GM12878 (cell line): Measurements from ENCODE around the gene SPRYD7. TPM values are rescaled to one million over a fixed set of nuclear protein-coding genes. Genes with fewer than 3 reads are reported as not detected.

ENCODE experiments used
- ATAC-seq: fragments of 200-7000 bp; cut with Tn5 transposase; 3 replicates; pipeline ENCODE4 v1.9.1; 2020; ENCODE audit warnings: mild to moderate bottlenecking, moderate library complexity
- BruUV-seq: library from RNA; stranded (reverse); fragments of 400-500 nt; replicated peaks from 2 replicates; lab custom pipeline; 2021; lab: Mats Ljungman, UMichigan
- CTCF ChIA-PET: fragments of 300-600 bp; sonication (Branson Sonifier 250); formaldehyde crosslinking; extraction: SDS; loops from one replicate; lab custom pipeline; 2021; ENCODE audit warnings: inconsistent platforms; lab: Yijun Ruan, JAX
- POLR2A ChIA-PET: fragments of 350-600 bp; formaldehyde crosslinking; extraction: SDS; loops from one replicate; lab custom pipeline; 2021; ENCODE audit warnings: inconsistent platforms; lab: Charles Lee
- RAD21 ChIA-PET: fragments of 300-600 bp; sonication (Branson Sonifier 250); formaldehyde crosslinking; loops from one replicate; lab custom pipeline; 2023; ENCODE audit warnings: antibody characterized with exemption; ENCODE audit not compliant: unreplicated experiment; lab: Charles Lee
- SMC1A ChIA-PET: fragments of 300-600 bp; sonication (Branson Sonifier 250); formaldehyde crosslinking; loops from one replicate; lab custom pipeline; 2023; ENCODE audit not compliant: unreplicated experiment, uncharacterized antibody; lab: Charles Lee
- DNase-seq: peaks from one replicate; pipeline ENCODE4 v3.0.0-alpha.2; 2011; ENCODE audit warnings: low read depth, low spot score
- FAIRE-seq: peaks from 3 replicates; lab custom pipeline; 2011; peaks lifted over from hg19 to GRCh38; lab: Jason Lieb, UNC
- H2AFZ ChIP-seq: 2 replicates; pipeline ENCODE4 v1.6.0; 2011; ENCODE audit warnings: low read depth, low read length, control low read depth; ENCODE audit not compliant: control insufficient read depth
- H3K27ac ChIP-seq: 2 replicates; pipeline ENCODE4 v1.5.1; 2011; ENCODE audit warnings: control low read depth; ENCODE audit not compliant: control insufficient read depth, insufficient read depth
- H3K27me3 ChIP-seq, 2 experiments: replicated peaks in 1 of 2; 2 replicates each; pipeline versions ENCODE4 v1.6.0 to v1.6.1; 2011; ENCODE audit warnings: low read length in 1 of 2; ENCODE audit not compliant: control insufficient read depth in 2 of 2, insufficient read depth in 2 of 2
- H3K36me3 ChIP-seq, 2 experiments: 2 replicates each; pipeline ENCODE4 v1.5.1; 2011; ENCODE audit warnings: low read length in 1 of 2; ENCODE audit not compliant: control insufficient read depth in 2 of 2, insufficient read depth in 2 of 2
- H3K4me1 ChIP-seq: 2 replicates; pipeline ENCODE4 v1.6.1; 2011; ENCODE audit warnings: mild to moderate bottlenecking, low read length, moderate library complexity, mixed read lengths; ENCODE audit not compliant: control insufficient read depth, insufficient read depth
- H3K4me2 ChIP-seq: 2 replicates; pipeline ENCODE4 v1.6.0; 2011; ENCODE audit warnings: control low read depth; ENCODE audit not compliant: control insufficient read depth, insufficient read depth
- H3K4me3 ChIP-seq: fragments of 200-600 bp; sonication (generic); 2 replicates; pipeline ENCODE4 v1.5.1; 2016
- H3K79me2 ChIP-seq: 2 replicates; pipeline ENCODE4 v1.6.0; 2011; ENCODE audit warnings: low read length; ENCODE audit not compliant: control insufficient read depth, insufficient read depth
- H3K9ac ChIP-seq: 2 replicates; pipeline ENCODE4 v1.8.0; 2011; ENCODE audit warnings: low read length, control low read depth, mixed read lengths; ENCODE audit not compliant: control insufficient read depth, insufficient read depth
- H3K9me3 ChIP-seq: replicated peaks from 3 replicates; pipeline ENCODE4 v1.5.1; 2011; ENCODE audit warnings: mild to moderate bottlenecking, low read length; ENCODE audit not compliant: control insufficient read depth, insufficient read depth
- H4K20me1 ChIP-seq: 2 replicates; pipeline ENCODE4 v1.6.0; 2011; ENCODE audit not compliant: control insufficient read depth, insufficient read depth
- DPF2 ChIP-seq: fragments of 450-650 bp; IDR thresholded peaks from 2 replicates; pipeline ENCODE4 v1.6.1; 2017; ENCODE audit warnings: mild to moderate bottlenecking
- IKZF1 ChIP-seq: fragments of 450-650 bp; conservative IDR thresholded peaks from 2 replicates; pipeline ENCODE4 v1.6.1; 2017; ENCODE audit warnings: antibody characterized with exemption, mild to moderate bottlenecking
- WGBS: methylation state at CpG from one replicate; pipeline ENCODE4 v1.1.6; 2016; ENCODE audit warnings: low lambda C conversion rate; ENCODE audit not compliant: insufficient replicate concordance, insufficient coverage; ENCODE audit errors: missing lambda C conversion rate; 5-methylcytosine and 5-hydroxymethylcytosine counted together
- in situ Hi-C: fragments of 300-500 bp; cut with MboI; formaldehyde crosslinking; loops from 9 replicates; pipeline ENCODE4 v1.14.3; 2018; ENCODE audit warnings: mixed read lengths
- intact Hi-C: fragments of 100-400 bp; cut with micrococcal nuclease; formaldehyde crosslinking; loops from one replicate; pipeline ENCODE4 v1.14.2; 2022; ENCODE audit not compliant: unreplicated experiment
- polyA plus RNA-seq, 11 experiments: library from polyadenylated mRNA; depleted of rRNA in 4 of 11; unstranded in 6 of 11; stranded (reverse) in 5 of 11; fragments of >200 nt; fragmentation: Nextera tagmentation in 4 of 11; fragmentation: Illumina TruSeq in 1 of 11; extraction: Ambion mirVana in 4 of 11; extraction: Trizol in 1 of 11; gene quantifications; 1 replicate in 1 of 11; 2 replicates in 10 of 11; pipeline versions ENCODE4 v1.2.1 to v1.2.3, GENCODE V29; 2011 to 2016; ENCODE audit warnings: inconsistent platforms in 2 of 11, missing spikeins in 2 of 11, low read depth in 1 of 11
- total RNA-seq, 4 experiments: library from RNA; depleted of rRNA in 3 of 4; stranded (reverse); fragments of >200 nt in 3 of 4; fragmentation: Illumina TruSeq in 1 of 4; extraction: Trizol in 1 of 4; gene quantifications; 2 replicates each; pipeline versions ENCODE4 v1.2.1 to v1.2.3, GENCODE V29; 2013 to 2021
- TF ChIP-seq, protein P1 (sequence below): fragments of 450-650 bp; formaldehyde crosslinking; IDR thresholded peaks from 2 replicates; pipeline ENCODE4 v1.4.0; 2022; ENCODE audit warnings: mild to moderate bottlenecking, moderate library complexity

SPRYD7 gene
- total and polyA plus RNA-seq, 10 of the 15 experiments (the other 5 are each of a cell fraction or from before 2014, with no cell fraction given), result 5.3 to 18.7 (median 9.6) TPM

DNA sequence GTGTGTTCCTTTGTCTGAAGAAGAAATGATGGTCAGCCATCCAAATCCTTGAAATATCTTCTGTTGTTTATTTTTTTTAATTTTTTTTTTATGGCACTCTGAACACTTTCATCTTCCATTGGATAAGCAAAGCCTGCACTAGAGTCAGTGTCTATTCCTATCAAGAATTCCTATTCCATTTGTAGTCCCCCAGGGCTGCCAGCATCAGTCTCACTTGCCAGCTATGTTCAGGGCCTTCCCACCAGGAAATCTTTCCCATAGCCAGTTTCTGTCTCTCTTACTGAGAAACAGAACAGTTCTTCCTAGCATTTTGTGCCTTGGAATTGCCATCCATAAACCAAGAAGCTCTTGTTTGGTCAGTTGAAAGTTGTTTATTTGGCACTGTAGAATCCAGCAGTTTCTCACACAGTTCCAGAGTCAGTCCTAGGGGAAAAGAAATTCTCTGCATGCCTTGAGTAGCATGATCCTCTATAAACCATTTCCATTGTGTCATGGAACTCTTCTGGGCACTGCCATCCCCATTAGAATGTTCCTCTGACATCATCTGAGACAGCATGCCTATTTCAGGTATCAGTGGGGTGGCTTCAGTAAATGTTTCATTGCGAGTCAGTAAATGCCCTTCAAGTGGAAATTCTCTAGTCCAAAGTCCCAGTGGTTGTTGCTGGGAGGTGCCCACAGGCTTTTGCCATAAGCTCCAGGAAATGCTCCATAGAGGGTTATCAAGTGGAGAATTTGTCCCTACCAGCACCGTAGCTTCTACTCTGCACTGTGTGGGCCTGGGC is 18.7 kb upstream of the SPRYD7 start:
- intact Hi-C loops, result no loop called here
- Histone ChIP-seq H3K9me3 (no peaks in the 10 kb centered on the region), H3K9ac (no peak overlapping the region), H3K4me2 (no peak overlapping the region), H3K27me3 (no peaks in the 10 kb centered on the region), H3K36me3 (no peaks in the 10 kb centered on the region), H4K20me1 (no peaks in the 10 kb centered on the region), H3K4me3 (no peak overlapping the region), H2AFZ (no peak overlapping the region), H3K4me1 (no peaks in the 10 kb centered on the region), H3K79me2 (no peaks in the 10 kb centered on the region), H3K27ac (no peak overlapping the region)
- in situ Hi-C loops, result no loop called here
- no peak for TF ChIP-seq DPF2
- TF ChIP-seq IKZF1, result no peak
- TF ChIP-seq, protein P1, sequence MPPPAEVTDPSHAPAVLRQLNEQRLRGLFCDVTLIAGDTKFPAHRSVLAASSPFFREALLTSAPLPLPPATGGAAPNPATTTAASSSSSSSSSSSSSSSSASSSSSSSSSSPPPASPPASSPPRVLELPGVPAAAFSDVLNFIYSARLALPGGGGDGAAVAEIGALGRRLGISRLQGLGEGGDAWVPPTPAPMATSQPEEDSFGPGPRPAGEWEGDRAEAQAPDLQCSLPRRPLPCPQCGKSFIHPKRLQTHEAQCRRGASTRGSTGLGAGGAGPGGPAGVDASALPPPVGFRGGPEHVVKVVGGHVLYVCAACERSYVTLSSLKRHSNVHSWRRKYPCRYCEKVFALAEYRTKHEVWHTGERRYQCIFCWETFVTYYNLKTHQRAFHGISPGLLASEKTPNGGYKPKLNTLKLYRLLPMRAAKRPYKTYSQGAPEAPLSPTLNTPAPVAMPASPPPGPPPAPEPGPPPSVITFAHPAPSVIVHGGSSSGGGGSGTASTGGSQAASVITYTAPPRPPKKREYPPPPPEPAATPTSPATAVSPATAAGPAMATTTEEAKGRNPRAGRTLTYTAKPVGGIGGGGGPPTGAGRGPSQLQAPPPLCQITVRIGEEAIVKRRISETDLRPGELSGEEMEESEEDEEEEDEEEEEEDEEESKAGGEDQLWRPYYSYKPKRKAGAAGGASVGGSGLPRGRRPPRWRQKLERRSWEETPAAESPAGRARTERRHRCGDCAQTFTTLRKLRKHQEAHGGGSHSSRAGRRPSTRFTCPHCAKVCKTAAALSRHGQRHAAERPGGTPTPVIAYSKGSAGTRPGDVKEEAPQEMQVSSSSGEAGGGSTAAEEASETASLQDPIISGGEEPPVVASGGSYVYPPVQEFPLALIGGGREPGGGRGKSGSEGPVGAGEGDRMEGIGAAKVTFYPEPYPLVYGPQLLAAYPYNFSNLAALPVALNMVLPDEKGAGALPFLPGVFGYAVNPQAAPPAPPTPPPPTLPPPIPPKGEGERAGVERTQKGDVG (CRISPR knock-in tag), result no peak
- 49% methylated on average over 2 of the region's 2 CpGs for WGBS
- ChIA-PET RAD21 (no interaction called here), CTCF (interaction anchor here (0.5 kb wide), 1 partner anchor 126 kb away, joined by 3 read pairs; no protein-coding TSS in a partner anchor), SMC1A (interaction anchor here (1.2 kb wide), 1 partner anchor 37 kb away, joined by 3 read pairs; no protein-coding TSS in a partner anchor), POLR2A (no interaction called here)
- ATAC-seq, result no peak
- BruUV-seq, result no TSS peak
- no peak for DNase-seq
- FAIRE-seq, result no peak
